ENCODE data around the gene SPRR3. TPM values are rescaled to one million over a fixed set of nuclear protein-coding genes. Genes with fewer than 3 reads are reported as not detected.

The SPRR3 gene
- total RNA-seq = 136 and 342 TPM in 2 replicates

GRCh38 chr1:153001382-153001781 lies at the start of gene SPRR3:
TSS of gene SPRR3 (plus strand) at chr1:153001749. CDS start at chr1:153003021, 1,272 bp downstream.
- Histone ChIP-seq H3K27me3 (ENCODE audit: control insufficient read depth, insufficient read depth, low read length) (no peaks in the 10 kb centered on the region), H3K36me3 (ENCODE audit: control insufficient read depth, insufficient read depth, low read length) (no peaks in the 10 kb centered on the region), H3K4me3 (ENCODE audit: low read depth, low read length) (no peak within 1 kb of the TSS)
- no peak for TF ChIP-seq CTCF (IDR thresholded peaks at IDR 0.05; ENCODE audit: insufficient read depth, low read length, severe bottlenecking)
- no peak for DNase-seq (ENCODE audit: low read depth)
- FAIRE-seq = no peak

GRCh38 chr1:152953761-152954160 lies 47.8 kb upstream of the SPRR3 start:
- peak; percentile 98 for FAIRE-seq
- DNase-seq (ENCODE audit: low read depth) = peak; percentile 94
- H3K4me3 ChIP-seq (ENCODE audit: low read depth, low read length) = no peak overlapping the region
- no peaks in the 10 kb centered on the region for H3K27me3 ChIP-seq (ENCODE audit: control insufficient read depth, insufficient read depth, low read length)
- TF ChIP-seq CTCF (IDR thresholded peaks at IDR 0.05; ENCODE audit: insufficient read depth, low read length, severe bottlenecking) = no peak
- H3K36me3 ChIP-seq (ENCODE audit: control insufficient read depth, insufficient read depth, low read length) = no peaks in the 10 kb centered on the region

- Histone ChIP-seq H3K36me3 (ENCODE audit: control insufficient read depth, insufficient read depth, low read length) (no peaks in the 10 kb centered on the region), H3K4me3 (ENCODE audit: low read depth, low read length) (no peak overlapping the region), H3K27me3 (ENCODE audit: control insufficient read depth, insufficient read depth, low read length) (no peaks in the 10 kb centered on the region)
- DNase-seq (ENCODE audit: low read depth) (peak; percentile 97), FAIRE-seq (peak; percentile 95)
- TF ChIP-seq CTCF (IDR thresholded peaks at IDR 0.05; ENCODE audit: insufficient read depth, low read length, severe bottlenecking) = no peak
Observed at GRCh38 chr1:152954436-152954835, 47.1 kb upstream of the SPRR3 start.

GRCh38 chr1:152957561-152957960 lies 44.0 kb upstream of the SPRR3 start:
- TF ChIP-seq CTCF (IDR thresholded peaks at IDR 0.05; ENCODE audit: insufficient read depth, low read length, severe bottlenecking) = no peak
- no peak for DNase-seq (ENCODE audit: low read depth)
- no peak for FAIRE-seq
- Histone ChIP-seq H3K36me3 (ENCODE audit: control insufficient read depth, insufficient read depth, low read length) (no peaks in the 10 kb centered on the region), H3K27me3 (ENCODE audit: control insufficient read depth, insufficient read depth, low read length) (no peaks in the 10 kb centered on the region), H3K4me3 (ENCODE audit: low read depth, low read length) (no peak overlapping the region)

GRCh38 chr1:152959273-152959672 lies 42.3 kb upstream of the SPRR3 start:
- FAIRE-seq (no peak), DNase-seq (ENCODE audit: low read depth) (no peak)
- no peaks in the 10 kb centered on the region for H3K27me3 ChIP-seq (ENCODE audit: control insufficient read depth, insufficient read depth, low read length)
- H3K36me3 ChIP-seq (ENCODE audit: control insufficient read depth, insufficient read depth, low read length) = no peaks in the 10 kb centered on the region
- TF ChIP-seq CTCF (IDR thresholded peaks at IDR 0.05; ENCODE audit: insufficient read depth, low read length, severe bottlenecking) = no peak
- no peak overlapping the region for H3K4me3 ChIP-seq (ENCODE audit: low read depth, low read length)

GRCh38 chr1:152959801-152960451 lies 41.6 kb upstream of the SPRR3 start:
- FAIRE-seq (no peak), DNase-seq (ENCODE audit: low read depth) (peak; percentile 51)
- H3K27me3 ChIP-seq (ENCODE audit: control insufficient read depth, insufficient read depth, low read length) = no peaks in the 10 kb centered on the region
- no peak for TF ChIP-seq CTCF (IDR thresholded peaks at IDR 0.05; ENCODE audit: insufficient read depth, low read length, severe bottlenecking)
- H3K4me3 ChIP-seq (ENCODE audit: low read depth, low read length) = no peak overlapping the region
- H3K36me3 ChIP-seq (ENCODE audit: control insufficient read depth, insufficient read depth, low read length) = no peaks in the 10 kb centered on the region

Data from bronchial epithelial cell (primary cell).